Lower leg skin (tissue), 4 donors: ENCODE measurements around the gene PHPT1. TPM values are rescaled to one million over a fixed set of nuclear protein-coding genes. Genes with fewer than 3 reads are reported as not detected.

Experiments
- DNase-seq, 2 donors: peaks; one replicate each; pipeline ENCODE4 v3.0.0-alpha.2; 2019; ENCODE audit warnings: low spot score in 2 of 2
- H3K4me3 ChIP-seq: fragments of 200-600 bp; sonication (generic); 2 replicates; pipeline ENCODE4 v1.5.1; 2017; ENCODE audit warnings: mild to moderate bottlenecking, low read depth; ENCODE audit not compliant: poor library complexity, severe bottlenecking
- CTCF ChIP-seq, 3 donors: fragments of 450-650 bp; IDR thresholded peaks; one replicate each; pipeline ENCODE4 v1.5.1; 2016; ENCODE audit warnings: antibody characterized with exemption in 3 of 3, mild to moderate bottlenecking in 3 of 3, moderate library complexity in 2 of 3
- POLR2A ChIP-seq, 2 donors: fragments of 450-650 bp; IDR thresholded peaks; one replicate each; pipeline ENCODE4 v1.6.1; 2016 to 2017; ENCODE audit warnings: antibody characterized with exemption in 2 of 2, mild to moderate bottlenecking in 1 of 2, moderate library complexity in 1 of 2
- WGBS, 2 donors: methylation state at CpG; one replicate each; pipeline ENCODE4 v1.1.5; 2018; 5-methylcytosine and 5-hydroxymethylcytosine counted together
- intact Hi-C: fragments of 100-400 bp; cut with DNase I; formaldehyde crosslinking; loops from one replicate; pipeline ENCODE4 v1.15.0; 2023; ENCODE audit warnings: low total_unique reads
- total RNA-seq, 4 donors: library from RNA; depleted of rRNA; stranded (reverse); fragments of >200 nt; gene quantifications; one replicate each; pipeline ENCODE4 v1.1.0, GENCODE V29; 2016

Gene PHPT1
- total RNA-seq, 4 donors from 2014 or later: 22.0 to 60.4 (median 48.7) TPM

DNA sequence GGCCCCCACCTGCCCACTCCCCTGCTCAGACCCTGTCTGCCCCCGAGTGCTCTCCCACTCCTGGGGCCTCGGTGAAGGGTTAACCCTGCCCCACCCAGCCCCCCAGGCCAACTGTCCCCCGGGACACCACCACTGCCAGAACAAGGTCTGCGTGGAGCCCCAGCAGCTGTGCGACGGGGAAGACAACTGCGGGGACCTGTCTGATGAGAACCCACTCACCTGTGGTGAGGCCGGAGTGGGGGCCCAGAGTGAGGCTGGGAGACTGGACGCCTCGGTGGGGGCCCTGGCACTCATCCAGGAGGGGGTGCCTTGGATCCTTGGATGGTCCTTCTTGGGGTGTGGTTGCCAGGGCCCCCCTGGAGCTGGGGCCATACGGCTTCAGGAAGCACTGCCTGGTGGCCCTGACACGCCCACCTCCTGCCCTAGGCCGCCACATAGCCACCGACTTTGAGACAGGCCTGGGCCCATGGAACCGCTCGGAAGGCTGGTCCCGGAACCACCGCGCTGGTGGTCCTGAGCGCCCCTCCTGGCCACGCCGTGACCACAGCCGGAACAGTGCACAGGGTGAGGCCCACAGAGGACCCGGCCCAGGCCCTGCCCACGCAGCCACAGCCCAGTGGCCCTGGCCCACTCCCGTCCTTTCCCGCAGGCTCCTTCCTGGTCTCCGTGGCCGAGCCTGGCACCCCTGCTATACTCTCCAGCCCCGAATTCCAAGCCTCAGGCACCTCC, 5.1 kb downstream of the PHPT1 start:
- intact Hi-C loops: loop anchor here (10.0 kb wide), 1 partner anchor 91 kb away; the partner anchor contains the start of genes C8G and FBXW5
- H3K4me3 ChIP-seq: no peak overlapping the region
- no peak for DNase-seq
- WGBS, 2 donors: 65 to 68% methylated on average over 12 to 23 of the region's 30 CpGs
- no peak for TF ChIP-seq CTCF (IDR thresholded peaks at IDR 0.05)
- no peak for TF ChIP-seq POLR2A (IDR thresholded peaks at IDR 0.05)

- intact Hi-C loops: loop anchor here (10.0 kb wide), 1 partner anchor 90 kb away; the partner anchor contains the start of genes C8G and FBXW5
- no peak overlapping the region for H3K4me3 ChIP-seq
- WGBS, 2 donors: 61 to 69% methylated on average over 16 to 22 of the region's 23 CpGs
- TF ChIP-seq CTCF (IDR thresholded peaks at IDR 0.05) (no peak), POLR2A (IDR thresholded peaks at IDR 0.05) (no peak)
- no peak for DNase-seq
These were observed 5.7 kb downstream of the PHPT1 start for GRCh38 chr9:136854842-136855460.

- DNase-seq: no peak
- WGBS, 2 donors: 66 to 74% methylated on average over 13 to 18 of the region's 26 CpGs
- intact Hi-C loops: loop anchor here (10.0 kb wide), 1 partner anchor 89 kb away; the partner anchor contains the start of genes C8G and FBXW5
- H3K4me3 ChIP-seq: no peak overlapping the region
- TF ChIP-seq POLR2A (IDR thresholded peaks at IDR 0.05) (no peak), CTCF (IDR thresholded peaks at IDR 0.05) (no peak)
These were observed 6.4 kb downstream of the PHPT1 start for GRCh38 chr9:136855461-136856078.

DNA sequence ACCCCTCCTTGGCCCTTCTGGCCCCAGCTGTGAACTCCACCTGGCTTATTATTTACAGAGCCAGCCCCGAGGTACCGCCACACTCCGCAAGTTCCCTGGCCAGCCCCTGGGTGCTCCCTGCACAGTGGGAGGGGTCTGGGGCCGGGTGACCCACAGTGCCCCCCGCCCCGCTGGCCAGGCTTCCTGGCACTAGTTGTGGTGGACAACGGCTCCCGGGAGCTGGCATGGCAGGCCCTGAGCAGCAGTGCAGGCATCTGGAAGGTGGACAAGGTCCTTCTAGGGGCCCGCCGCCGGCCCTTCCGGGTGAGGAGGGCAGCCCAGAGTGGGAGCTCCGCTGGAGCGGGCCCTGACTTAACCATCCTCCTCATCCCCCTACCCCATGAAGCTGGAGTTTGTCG, 6.9 kb downstream of the PHPT1 start:
- no peak for TF ChIP-seq CTCF (IDR thresholded peaks at IDR 0.05)
- TF ChIP-seq POLR2A (IDR thresholded peaks at IDR 0.05): no peak
- DNase-seq: no peak
- H3K4me3 ChIP-seq: no peak overlapping the region
- intact Hi-C loops: loop anchor here (10.0 kb wide), 1 partner anchor 89 kb away; the partner anchor contains the start of genes C8G and FBXW5
- 68 to 89% methylated on average over 3 to 7 of the region's 15 CpGs for WGBS, 2 donors

DNA sequence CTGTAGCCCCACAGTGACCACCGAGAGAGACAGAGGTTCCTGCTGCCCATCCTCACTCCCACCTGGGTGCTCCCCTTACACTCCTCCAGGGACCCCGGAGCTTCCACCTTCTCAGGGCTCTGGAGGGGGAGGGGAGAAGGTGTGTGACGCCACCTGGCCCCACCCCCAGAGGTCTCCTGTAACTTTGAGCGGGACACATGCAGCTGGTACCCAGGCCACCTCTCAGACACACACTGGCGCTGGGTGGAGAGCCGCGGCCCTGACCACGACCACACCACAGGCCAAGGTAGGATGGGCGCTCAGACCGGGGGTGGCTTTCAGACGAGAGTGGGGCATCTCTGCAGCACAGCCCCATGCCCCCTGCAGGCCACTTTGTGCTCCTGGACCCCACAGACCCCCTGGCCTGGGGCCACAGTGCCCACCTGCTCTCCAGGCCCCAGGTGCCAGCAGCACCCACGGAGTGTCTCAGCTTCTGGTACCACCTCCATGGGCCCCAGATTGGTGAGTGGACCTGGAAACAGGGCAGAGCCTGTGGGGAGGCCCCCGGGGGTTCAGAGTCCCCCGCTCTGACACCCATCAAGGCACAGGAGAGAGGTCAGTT, 7.4 kb downstream of the PHPT1 start:
- intact Hi-C loops: loop anchor here (10.0 kb wide), 1 partner anchor 88 kb away; the partner anchor contains the start of genes C8G and FBXW5
- no peak overlapping the region for H3K4me3 ChIP-seq
- 83% methylated on average over 13 to 14 of the region's 14 CpGs for WGBS, 2 donors
- DNase-seq: peak in 1 of 2 donors; percentile 12
- no peak for TF ChIP-seq CTCF (IDR thresholded peaks at IDR 0.05)
- no peak for TF ChIP-seq POLR2A (IDR thresholded peaks at IDR 0.05)
